ENCODE data around the gene YIPF4.
A peak's percentile ranks its signal among the peaks of the same experiment; 100 is the strongest.
"Not testable (repeated sequence)": the region's sequence is repeated elsewhere in the genome, so short reads cannot be mapped to it uniquely, and the experiment has no call there.

The YIPF4 gene

GRCh38 chr2:32289165-32289999 lies 11.7 kb downstream of the YIPF4 start:
- peak; percentile 55 for DNase-seq (ENCODE audit: low read depth)

- no peak for DNase-seq (ENCODE audit: low read depth)
Measured at GRCh38 chr2:32290000-32290339, 12.3 kb downstream of the YIPF4 start.

- no peak for DNase-seq (ENCODE audit: low read depth)
Measured at GRCh38 chr2:32291746-32292145, 14.0 kb downstream of the YIPF4 start.

GRCh38 chr2:32293493-32293892 lies 15.8 kb downstream of the YIPF4 start:
- not testable (repeated sequence) for DNase-seq (ENCODE audit: low read depth)

GRCh38 chr2:32293966-32294562 lies 16.4 kb downstream of the YIPF4 start:
- DNase-seq (ENCODE audit: low read depth) = not testable (repeated sequence)

GRCh38 chr2:32310577-32310976 lies 32.9 kb downstream of the YIPF4 start:
- no peak for DNase-seq (ENCODE audit: low read depth)

- no peak for DNase-seq (ENCODE audit: low read depth)
Measured at GRCh38 chr2:32314886-32315285, 37.2 kb downstream of the YIPF4 start.

GRCh38 chr2:32328679-32329078 lies 51.0 kb downstream of the YIPF4 start:
- DNase-seq (ENCODE audit: low read depth) = not testable (repeated sequence)

- not testable (repeated sequence) for DNase-seq (ENCODE audit: low read depth)
Measured at GRCh38 chr2:32329180-32329980, 51.7 kb downstream of the YIPF4 start.

GRCh38 chr2:32330136-32330535 lies 52.4 kb downstream of the YIPF4 start:
- DNase-seq (ENCODE audit: low read depth) = no peak

- no peak for DNase-seq (ENCODE audit: low read depth)
Measured at GRCh38 chr2:32342801-32343200, 65.1 kb downstream of the YIPF4 start.

- DNase-seq (ENCODE audit: low read depth) = not testable (repeated sequence)
Measured at GRCh38 chr2:32350797-32351196, 73.1 kb downstream of the YIPF4 start.

GRCh38 chr2:32355976-32356680 lies 78.4 kb downstream of the YIPF4 start:
- no peak for DNase-seq (ENCODE audit: low read depth)

- peak; percentile 91 for DNase-seq (ENCODE audit: low read depth)
Measured at GRCh38 chr2:32356681-32357317, 79.1 kb downstream of the YIPF4 start, which contains the start of gene BIRC6. BIRC6 (plus strand) TSS chr2:32357023; CDS start chr2:32357162, 139 bp downstream.

GRCh38 chr2:32357318-32358110 lies 79.8 kb downstream of the YIPF4 start:
- no peak for DNase-seq (ENCODE audit: low read depth)

- no peak for DNase-seq (ENCODE audit: low read depth)
Measured at GRCh38 chr2:32358111-32358482, 80.4 kb downstream of the YIPF4 start.

- DNase-seq (ENCODE audit: low read depth) = no peak
Measured at GRCh38 chr2:32360416-32360815, 82.7 kb downstream of the YIPF4 start.

- DNase-seq (ENCODE audit: low read depth) = not testable (repeated sequence)
Measured at GRCh38 chr2:32362997-32363396, 85.3 kb downstream of the YIPF4 start.

- DNase-seq (ENCODE audit: low read depth) = no peak
Measured at GRCh38 chr2:32363597-32363996, 85.9 kb downstream of the YIPF4 start.

- DNase-seq (ENCODE audit: low read depth) = not testable (repeated sequence)
Measured at GRCh38 chr2:32364290-32364689, 86.6 kb downstream of the YIPF4 start.

- DNase-seq (ENCODE audit: low read depth) = not testable (repeated sequence)
Measured at GRCh38 chr2:32365679-32366078, 88.0 kb downstream of the YIPF4 start.

All from fibroblast of the conjunctiva (primary cell).